Endothelial cell of umbilical vein (primary cell): Measurements from ENCODE around the gene NT5DC4. TPM values are rescaled to one million over a fixed set of nuclear protein-coding genes. Genes with fewer than 3 reads are reported as not detected.
A peak's percentile ranks its signal among the peaks of the same experiment; 100 is the strongest.

ENCODE experiments used
- BruUV-seq: library from RNA; stranded (reverse); fragments of 400-500 nt; replicated peaks from 2 replicates; lab custom pipeline; 2021; lab: Mats Ljungman, UMichigan
- CTCF ChIA-PET: fragments of 300-600, 350-600 bp; sonication (Branson Sonifier 250); formaldehyde crosslinking; loops from one replicate; lab custom pipeline; 2021; ENCODE audit warnings: antibody characterized with exemption, inconsistent platforms; lab: Charles Lee
- POLR2A ChIA-PET: fragments of 300-600, 350-600 bp; sonication (Branson Sonifier 250); formaldehyde crosslinking; loops from one replicate; lab custom pipeline; 2021; ENCODE audit warnings: antibody characterized with exemption, inconsistent platforms; lab: Charles Lee
- DNase-seq: peaks from one replicate; pipeline ENCODE4 v3.0.0-alpha.2; 2011; ENCODE audit warnings: low read depth, low spot score
- FAIRE-seq: peaks from 2 replicates; lab custom pipeline; 2011; peaks lifted over from hg19 to GRCh38; lab: Jason Lieb, UNC
- H2AFZ ChIP-seq: 2 replicates; pipeline ENCODE4 v1.6.0; 2012; ENCODE audit warnings: low read depth, low read length, control low read depth, inconsistent platforms
- H3K27ac ChIP-seq: 2 replicates; pipeline ENCODE4 v1.5.1; 2011; ENCODE audit warnings: low read depth, mild to moderate bottlenecking, control low read depth, low read length, moderate library complexity; ENCODE audit not compliant: insufficient read depth
- H3K27me3 ChIP-seq, 2 experiments: 2 replicates each; pipeline versions ENCODE4 v1.6.0 to v1.6.1; 2011; ENCODE audit warnings: low read length in 2 of 2, mixed read lengths in 1 of 2; ENCODE audit not compliant: control insufficient read depth in 2 of 2, insufficient read depth in 2 of 2
- H3K36me3 ChIP-seq, 2 experiments: 2 replicates in 1 of 2; 3 replicates in 1 of 2; pipeline ENCODE4 v1.5.1; 2011; ENCODE audit warnings: low read length in 2 of 2, mild to moderate bottlenecking in 1 of 2, moderate library complexity in 1 of 2; ENCODE audit not compliant: control insufficient read depth in 2 of 2, insufficient read depth in 2 of 2; ENCODE audit errors: extremely low read depth in 1 of 2
- H3K4me1 ChIP-seq: 3 replicates; pipeline ENCODE4 v1.5.1; 2011; ENCODE audit warnings: mild to moderate bottlenecking, low read length; ENCODE audit not compliant: control insufficient read depth, insufficient read depth; ENCODE audit errors: extremely low read depth
- H3K4me2 ChIP-seq: 2 replicates; pipeline ENCODE4 v1.6.1; 2011; ENCODE audit warnings: low read length, control low read depth, mixed read lengths; ENCODE audit not compliant: insufficient read depth
- H3K4me3 ChIP-seq, 3 experiments: fragments of 200-600 bp in 1 of 3; sonication (generic), shearing (Covaris generic) in 1 of 3; replicated peaks in 1 of 3; 2 replicates each; pipeline ENCODE4 v1.5.1; 2011 to 2016; ENCODE audit warnings: control low read depth in 3 of 3, low read length in 3 of 3, mild to moderate bottlenecking in 2 of 3, inconsistent platforms in 1 of 3, low read depth in 1 of 3, moderate library complexity in 1 of 3; ENCODE audit not compliant: insufficient read depth in 1 of 3
- H3K79me2 ChIP-seq: 2 replicates; pipeline ENCODE4 v1.6.0; 2012; ENCODE audit warnings: low read length, inconsistent platforms; ENCODE audit not compliant: control insufficient read depth, insufficient read depth
- H3K9ac ChIP-seq: replicated peaks from 2 replicates; pipeline ENCODE3; 2011; ENCODE audit warnings: low read length, control low read depth; ENCODE audit not compliant: insufficient read depth; ENCODE audit errors: extremely low read depth
- H3K9me1 ChIP-seq: replicated peaks from 3 replicates; pipeline ENCODE4 v1.6.0; 2011; ENCODE audit warnings: mild to moderate bottlenecking, low read length; ENCODE audit not compliant: control insufficient read depth, insufficient read depth; ENCODE audit errors: extremely low read depth
- H3K9me3 ChIP-seq: replicated peaks from 2 replicates; pipeline ENCODE4 v1.5.1; 2012; ENCODE audit warnings: low read length, inconsistent platforms; ENCODE audit not compliant: control insufficient read depth, insufficient read depth
- H4K20me1 ChIP-seq: replicated peaks from 2 replicates; pipeline ENCODE3; 2011; ENCODE audit warnings: mild to moderate bottlenecking, low read length; ENCODE audit not compliant: control insufficient read depth, insufficient read depth; ENCODE audit errors: extremely low read depth
- EZH2 ChIP-seq: IDR thresholded peaks from 2 replicates; pipeline ENCODE4 v1.6.1; 2012; ENCODE audit warnings: borderline replicate concordance, low read depth, mild to moderate bottlenecking, moderate library complexity, low read length, inconsistent platforms; ENCODE audit not compliant: severe bottlenecking
- FOS ChIP-seq: IDR thresholded peaks from 2 replicates; pipeline ENCODE4 v1.6.1; 2011; ENCODE audit warnings: mild to moderate bottlenecking, low read length, moderate library complexity, borderline replicate concordance; ENCODE audit not compliant: insufficient read depth
- GATA2 ChIP-seq: IDR thresholded peaks from 2 replicates; pipeline ENCODE4 v1.7.0; 2011; ENCODE audit warnings: low read depth, mild to moderate bottlenecking, moderate library complexity, mixed read lengths, low read length; ENCODE audit not compliant: insufficient read length, insufficient read depth
- JUN ChIP-seq: IDR thresholded peaks from 2 replicates; pipeline ENCODE4 v1.6.1; 2011; ENCODE audit warnings: borderline replicate concordance, low read depth; ENCODE audit not compliant: insufficient read length, insufficient read depth
- MYC ChIP-seq: IDR thresholded peaks from one replicate; pipeline ENCODE4 v1.6.1; 2011; ENCODE audit warnings: mild to moderate bottlenecking, low read depth, low read length
- POLR2A ChIP-seq: IDR thresholded peaks from 2 replicates; pipeline ENCODE4 v1.6.1; 2012; ENCODE audit warnings: low read depth, mild to moderate bottlenecking, control low read depth, low read length
- POLR2AphosphoS5 ChIP-seq: IDR thresholded peaks from 2 replicates; pipeline ENCODE4 v1.6.1; 2012; ENCODE audit warnings: low read depth, mild to moderate bottlenecking, control low read depth, low read length, moderate library complexity; ENCODE audit not compliant: insufficient read depth
- dilution Hi-C: fragments of 300-500 bp; cut with MboI; formaldehyde crosslinking; loops from one replicate; pipeline ENCODE4 v1.15.0; 2019; ENCODE audit warnings: low sequenced_read_pairs; ENCODE audit not compliant: extremely low pct_ligation_motif_present
- intact Hi-C: fragments of 100-400 bp; cut with micrococcal nuclease; formaldehyde crosslinking; loops from one replicate; pipeline ENCODE4 v1.10.0; 2022
- polyA plus RNA-seq, 4 experiments: library from polyadenylated mRNA; depleted of rRNA in 3 of 4; stranded (reverse) in 3 of 4; unstranded in 1 of 4; fragments of >200 nt; gene quantifications; 2 replicates each; pipeline versions ENCODE4 v1.2.1 to v1.2.3, GENCODE V29; 2011 to 2012; ENCODE audit warnings: missing spikeins in 1 of 4
- total RNA-seq: library from RNA; stranded (reverse); gene quantifications from 2 replicates; pipeline ENCODE4 v1.2.3, GENCODE V29; 2021
- TF ChIP-seq, protein P1 (sequence below): IDR thresholded peaks from 2 replicates; pipeline ENCODE4 v1.6.1; 2011; ENCODE audit not compliant: insufficient read depth, insufficient read length
- TF ChIP-seq, protein P2 (sequence below), 2 donors: IDR thresholded peaks; 1 replicate in 1 of 2; 2 replicates in 1 of 2; pipeline ENCODE4 v1.5.1; 2011; ENCODE audit warnings: low read length in 2 of 2, mild to moderate bottlenecking in 2 of 2, moderate library complexity in 2 of 2, control low read depth in 1 of 2, inconsistent platforms in 1 of 2, low read depth in 1 of 2; ENCODE audit not compliant: insufficient read depth in 1 of 2; ENCODE audit errors: extremely low read depth in 1 of 2

Gene NT5DC4
- total and polyA plus RNA-seq, 2 donors (not counting 3 experiments of a cell fraction or from before 2014, with no cell fraction given) = not detected

DNA sequence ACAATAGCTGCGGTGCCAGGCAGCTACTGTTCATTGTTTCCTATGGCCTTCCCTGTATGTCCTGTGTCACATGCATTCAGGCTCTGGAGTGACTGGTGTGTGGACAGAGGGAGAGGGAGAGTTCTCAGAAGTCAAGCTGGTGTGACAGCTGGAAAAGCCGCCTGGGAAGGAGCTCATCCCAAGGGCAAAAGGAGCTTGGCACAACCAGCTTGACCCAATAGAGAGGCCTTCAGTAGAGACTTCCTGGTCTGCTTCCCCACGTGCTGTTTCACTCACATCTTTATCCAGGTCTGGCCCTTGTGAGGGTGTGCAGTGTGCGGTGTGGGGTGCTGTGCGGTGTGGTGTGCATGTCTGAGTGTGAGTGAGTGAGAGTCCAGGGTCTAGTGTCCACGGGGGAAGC lies 11.1 kb upstream of the NT5DC4 start:
- Histone ChIP-seq H3K36me3 (no peaks in the 10 kb centered on the region), H3K79me2 (no peaks in the 10 kb centered on the region), H3K27ac (no peak overlapping the region), H3K4me1 (peaks cover 6% of the 10 kb centered on the region), H2AFZ (peak overlapping the region; percentile 11), H3K9me3 (no peaks in the 10 kb centered on the region), H3K9me1 (no peaks in the 10 kb centered on the region), H4K20me1 (no peaks in the 10 kb centered on the region), H3K9ac (no peak overlapping the region), H3K27me3 (no peaks in the 10 kb centered on the region), H3K4me3 (no peak overlapping the region), H3K4me2 (no peak overlapping the region)
- BruUV-seq = no TSS peak
- TF ChIP-seq, protein P1, sequence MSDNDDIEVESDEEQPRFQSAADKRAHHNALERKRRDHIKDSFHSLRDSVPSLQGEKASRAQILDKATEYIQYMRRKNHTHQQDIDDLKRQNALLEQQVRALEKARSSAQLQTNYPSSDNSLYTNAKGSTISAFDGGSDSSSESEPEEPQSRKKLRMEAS = no peak
- TF ChIP-seq POLR2A = no peak
- no peak for TF ChIP-seq MYC
- TF ChIP-seq EZH2 = no peak
- TF ChIP-seq FOS = no peak
- TF ChIP-seq, protein P2, sequence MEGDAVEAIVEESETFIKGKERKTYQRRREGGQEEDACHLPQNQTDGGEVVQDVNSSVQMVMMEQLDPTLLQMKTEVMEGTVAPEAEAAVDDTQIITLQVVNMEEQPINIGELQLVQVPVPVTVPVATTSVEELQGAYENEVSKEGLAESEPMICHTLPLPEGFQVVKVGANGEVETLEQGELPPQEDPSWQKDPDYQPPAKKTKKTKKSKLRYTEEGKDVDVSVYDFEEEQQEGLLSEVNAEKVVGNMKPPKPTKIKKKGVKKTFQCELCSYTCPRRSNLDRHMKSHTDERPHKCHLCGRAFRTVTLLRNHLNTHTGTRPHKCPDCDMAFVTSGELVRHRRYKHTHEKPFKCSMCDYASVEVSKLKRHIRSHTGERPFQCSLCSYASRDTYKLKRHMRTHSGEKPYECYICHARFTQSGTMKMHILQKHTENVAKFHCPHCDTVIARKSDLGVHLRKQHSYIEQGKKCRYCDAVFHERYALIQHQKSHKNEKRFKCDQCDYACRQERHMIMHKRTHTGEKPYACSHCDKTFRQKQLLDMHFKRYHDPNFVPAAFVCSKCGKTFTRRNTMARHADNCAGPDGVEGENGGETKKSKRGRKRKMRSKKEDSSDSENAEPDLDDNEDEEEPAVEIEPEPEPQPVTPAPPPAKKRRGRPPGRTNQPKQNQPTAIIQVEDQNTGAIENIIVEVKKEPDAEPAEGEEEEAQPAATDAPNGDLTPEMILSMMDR (IDR thresholded peaks at IDR 0.05; ENCODE audit: extremely low read depth in 1 of 2, insufficient read depth in 1 of 2, low read depth in 1 of 2, low read length in 2 of 2) = no peak
- TF ChIP-seq JUN = no peak
- TF ChIP-seq POLR2AphosphoS5 = no peak
- no peak for TF ChIP-seq GATA2
- intact Hi-C loops = no loop called here
- DNase-seq (no peak), FAIRE-seq (no peak)
- ChIA-PET CTCF (interaction anchor here (0.6 to 1.4 kb wide), 3 partner anchors 24 to 109 kb away, joined by 3 to 4 read pairs (median 3); no protein-coding TSS in a partner anchor), POLR2A (no interaction called here)
- dilution Hi-C loops = no loop called here
